HepG2 (cell line): ENCODE measurements around the gene TBC1D1. TPM values are rescaled to one million over a fixed set of nuclear protein-coding genes. Genes with fewer than 3 reads are reported as not detected.

Experiments
- DMAP1 ChIP-seq: IDR thresholded peaks from 2 replicates; pipeline ENCODE4 v1.6.1; 2016
- HNRNPH1 ChIP-seq: fragments of 200-400 bp; formaldehyde crosslinking; optimal IDR thresholded peaks from 2 replicates; pipeline ENCODE3; 2017; ENCODE audit warnings: mild to moderate bottlenecking, low read depth, low read length
- KAT7 ChIP-seq: IDR thresholded peaks from 2 replicates; pipeline ENCODE4 v1.6.1; 2018; ENCODE audit warnings: borderline replicate concordance, missing compliant biosample characterization
- SOX13 ChIP-seq, 3 experiments: fragments of 450-650 bp in 1 of 3; sonication (generic) in 1 of 3; formaldehyde crosslinking in 1 of 3; IDR thresholded peaks in 2 of 3; conservative IDR thresholded peaks in 1 of 3; 2 replicates each; pipeline versions ENCODE4 v1.5.0 to v1.6.1; 2016 to 2020; ENCODE audit warnings: antibody characterized with exemption in 1 of 3, mild to moderate bottlenecking in 1 of 3, missing compliant biosample characterization in 1 of 3, missing genetic modification reagents in 1 of 3, moderate library complexity in 1 of 3
- SP2 ChIP-seq: sonication (generic); formaldehyde crosslinking; IDR thresholded peaks from 2 replicates; pipeline ENCODE4 v1.5.1; 2020; ENCODE audit warnings: mild to moderate bottlenecking, missing genetic modification reagents
- SP5 ChIP-seq: IDR thresholded peaks from 2 replicates; pipeline ENCODE4 v1.6.1; 2016; ENCODE audit warnings: low read depth, borderline replicate concordance
- TMF1 ChIP-seq: sonication (generic); formaldehyde crosslinking; IDR thresholded peaks from 2 replicates; pipeline ENCODE4 v1.8.1; 2022; ENCODE audit warnings: low read depth, missing genetic modification reagents
- ZBTB20 ChIP-seq: sonication (generic); formaldehyde crosslinking; IDR thresholded peaks from 2 replicates; pipeline ENCODE4 v1.8.1; 2023; ENCODE audit warnings: missing genetic modification reagents, low read depth, mild to moderate bottlenecking, borderline replicate concordance
- ZFP36 ChIP-seq: fragments of 150-350 bp; IDR thresholded peaks from 2 replicates; pipeline ENCODE4 v1.6.1; 2018; ENCODE audit warnings: borderline replicate concordance, low read length, low read depth; ENCODE audit not compliant: partially characterized antibody
- ZNF232 ChIP-seq: sonication (generic); formaldehyde crosslinking; IDR thresholded peaks from 2 replicates; pipeline ENCODE4 v1.4.0; 2020; ENCODE audit warnings: missing genetic modification reagents, borderline replicate concordance
- ZNF3 ChIP-seq: IDR thresholded peaks from 2 replicates; pipeline ENCODE4 v1.7.0; 2017; ENCODE audit warnings: inconsistent platforms
- ZNF354B ChIP-seq: sonication (generic); formaldehyde crosslinking; IDR thresholded peaks from 2 replicates; pipeline ENCODE4 v1.8.0; 2022; ENCODE audit warnings: mild to moderate bottlenecking, missing genetic modification reagents
- ZNF446 ChIP-seq: sonication (generic); formaldehyde crosslinking; IDR thresholded peaks from 2 replicates; pipeline ENCODE4 v1.5.0; 2020; ENCODE audit warnings: mild to moderate bottlenecking, missing genetic modification reagents
- ZNF549 ChIP-seq: sonication (generic); formaldehyde crosslinking; IDR thresholded peaks from 2 replicates; pipeline ENCODE4 v1.5.0; 2020; ENCODE audit warnings: missing genetic modification reagents
- ZNF749 ChIP-seq: sonication (generic); formaldehyde crosslinking; IDR thresholded peaks from 2 replicates; pipeline ENCODE4 v1.8.0; 2022; ENCODE audit warnings: mild to moderate bottlenecking, missing genetic modification reagents, moderate library complexity, borderline replicate concordance
- ZNF75D ChIP-seq: sonication (generic); formaldehyde crosslinking; IDR thresholded peaks from 2 replicates; pipeline ENCODE4 v1.8.1; 2023; ENCODE audit warnings: missing genetic modification reagents, mild to moderate bottlenecking, borderline replicate concordance
- ZSCAN20 ChIP-seq: sonication (generic); formaldehyde crosslinking; IDR thresholded peaks from 2 replicates; pipeline ENCODE4 v1.4.0; 2020; ENCODE audit warnings: missing genetic modification reagents, mild to moderate bottlenecking, borderline replicate concordance
- ZSCAN9 ChIP-seq: IDR thresholded peaks from 2 replicates; pipeline ENCODE4 v1.6.1; 2016; ENCODE audit warnings: borderline replicate concordance
- polyA plus RNA-seq, 8 experiments: library from polyadenylated mRNA; depleted of rRNA in 3 of 8; stranded (reverse) in 7 of 8; unstranded in 1 of 8; fragments of >200 nt; fragmentation: Illumina TruSeq in 4 of 8; extraction: Trizol in 4 of 8; gene quantifications; 2 replicates each; pipeline versions ENCODE4 v1.2.1 to v1.2.3, GENCODE V29; 2011 to 2016; ENCODE audit warnings: low read depth in 4 of 8, missing spikeins in 1 of 8, mixed read lengths in 1 of 8; ENCODE audit not compliant: insufficient read depth in 1 of 8
- total RNA-seq, 5 experiments: library from RNA; depleted of rRNA; stranded (reverse); fragments of >200 nt; fragmentation: Illumina TruSeq; extraction: Trizol; gene quantifications; 2 replicates each; pipeline ENCODE4 v1.2.3, GENCODE V29; 2016; ENCODE audit warnings: low read depth in 1 of 5
- TF ChIP-seq, protein P1 (sequence below): sonication (generic); formaldehyde crosslinking; IDR thresholded peaks from 2 replicates; pipeline ENCODE4 v1.4.0; 2020; ENCODE audit warnings: missing genetic modification reagents
- TF ChIP-seq, protein P2 (sequence below): fragments of 450-650 bp; IDR thresholded peaks from 2 replicates; pipeline ENCODE4 v1.6.1; 2016
- TF ChIP-seq, protein P3 (sequence below): sonication (generic); formaldehyde crosslinking; IDR thresholded peaks from 2 replicates; pipeline ENCODE4 v1.9.0; 2022; ENCODE audit warnings: missing genetic modification reagents, mild to moderate bottlenecking, borderline replicate concordance
- TF ChIP-seq, protein P4 (sequence below): sonication (generic); formaldehyde crosslinking; IDR thresholded peaks from 2 replicates; pipeline ENCODE4 v1.5.0; 2020; ENCODE audit warnings: mild to moderate bottlenecking, missing genetic modification reagents, borderline replicate concordance

Gene TBC1D1
- total and polyA plus RNA-seq, 2 of the 13 experiments (the other 11 are each of a cell fraction or from before 2014, with no cell fraction given) = 37.3 to 62.8 TPM

DNA sequence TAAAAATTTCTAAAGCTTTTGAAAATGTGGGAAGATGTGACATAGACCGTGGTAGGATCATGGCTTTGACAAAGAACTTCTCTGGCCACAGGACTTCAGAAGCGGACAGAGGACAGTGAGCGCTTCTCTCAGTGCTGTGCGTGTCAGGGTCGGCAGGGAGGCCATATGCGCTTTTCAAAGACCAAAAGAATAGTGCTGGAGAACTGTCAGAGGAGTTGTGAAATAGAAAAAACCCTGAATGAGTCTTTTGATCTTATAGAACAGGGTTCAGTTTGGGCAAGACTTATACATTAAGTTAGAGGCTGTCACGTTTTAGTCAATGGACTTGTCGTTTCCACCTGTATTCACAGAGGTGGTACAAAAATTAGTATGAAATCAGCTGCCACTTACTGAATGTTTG is 146.7 kb downstream of the TBC1D1 start (continued):
- TF ChIP-seq ZSCAN20 (CRISPR knock-in tag) = no peak
- TF ChIP-seq SP5 = no peak
- TF ChIP-seq ZNF749 (CRISPR knock-in tag) = no peak
- TF ChIP-seq KAT7 (CRISPR knock-in tag) = no peak
- TF ChIP-seq ZFP36 = no peak
- no peak for TF ChIP-seq SP2 (CRISPR knock-in tag)
- peak; percentile 89; the same call in 1 of the 2 replicates for TF ChIP-seq ZBTB20 (CRISPR knock-in tag)
- TF ChIP-seq, protein P1, sequence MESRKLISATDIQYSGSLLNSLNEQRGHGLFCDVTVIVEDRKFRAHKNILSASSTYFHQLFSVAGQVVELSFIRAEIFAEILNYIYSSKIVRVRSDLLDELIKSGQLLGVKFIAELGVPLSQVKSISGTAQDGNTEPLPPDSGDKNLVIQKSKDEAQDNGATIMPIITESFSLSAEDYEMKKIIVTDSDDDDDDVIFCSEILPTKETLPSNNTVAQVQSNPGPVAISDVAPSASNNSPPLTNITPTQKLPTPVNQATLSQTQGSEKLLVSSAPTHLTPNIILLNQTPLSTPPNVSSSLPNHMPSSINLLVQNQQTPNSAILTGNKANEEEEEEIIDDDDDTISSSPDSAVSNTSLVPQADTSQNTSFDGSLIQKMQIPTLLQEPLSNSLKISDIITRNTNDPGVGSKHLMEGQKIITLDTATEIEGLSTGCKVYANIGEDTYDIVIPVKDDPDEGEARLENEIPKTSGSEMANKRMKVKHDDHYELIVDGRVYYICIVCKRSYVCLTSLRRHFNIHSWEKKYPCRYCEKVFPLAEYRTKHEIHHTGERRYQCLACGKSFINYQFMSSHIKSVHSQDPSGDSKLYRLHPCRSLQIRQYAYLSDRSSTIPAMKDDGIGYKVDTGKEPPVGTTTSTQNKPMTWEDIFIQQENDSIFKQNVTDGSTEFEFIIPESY (CRISPR knock-in tag) = peak; percentile 86
- no peak for TF ChIP-seq HNRNPH1
- TF ChIP-seq TMF1 (CRISPR knock-in tag) = no peak
- TF ChIP-seq ZNF354B (CRISPR knock-in tag) = no peak
- no peak for TF ChIP-seq ZNF232
- TF ChIP-seq ZNF75D (CRISPR knock-in tag) = no peak
- no peak for TF ChIP-seq ZNF549 (CRISPR knock-in tag)
- no peak for TF ChIP-seq ZNF446 (CRISPR knock-in tag)
- TF ChIP-seq, protein P2, sequence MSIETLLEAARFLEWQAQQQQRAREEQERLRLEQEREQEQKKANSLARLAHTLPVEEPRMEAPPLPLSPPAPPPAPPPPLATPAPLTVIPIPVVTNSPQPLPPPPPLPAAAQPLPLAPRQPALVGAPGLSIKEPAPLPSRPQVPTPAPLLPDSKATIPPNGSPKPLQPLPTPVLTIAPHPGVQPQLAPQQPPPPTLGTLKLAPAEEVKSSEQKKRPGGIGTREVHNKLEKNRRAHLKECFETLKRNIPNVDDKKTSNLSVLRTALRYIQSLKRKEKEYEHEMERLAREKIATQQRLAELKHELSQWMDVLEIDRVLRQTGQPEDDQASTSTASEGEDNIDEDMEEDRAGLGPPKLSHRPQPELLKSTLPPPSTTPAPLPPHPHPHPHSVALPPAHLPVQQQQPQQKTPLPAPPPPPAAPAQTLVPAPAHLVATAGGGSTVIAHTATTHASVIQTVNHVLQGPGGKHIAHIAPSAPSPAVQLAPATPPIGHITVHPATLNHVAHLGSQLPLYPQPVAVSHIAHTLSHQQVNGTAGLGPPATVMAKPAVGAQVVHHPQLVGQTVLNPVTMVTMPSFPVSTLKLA = 0 out of 2 replicates have a peak, but pooled peaks have one; percentile 6
- TF ChIP-seq ZNF3 (CRISPR knock-in tag) = no peak
- TF ChIP-seq, protein P3, sequence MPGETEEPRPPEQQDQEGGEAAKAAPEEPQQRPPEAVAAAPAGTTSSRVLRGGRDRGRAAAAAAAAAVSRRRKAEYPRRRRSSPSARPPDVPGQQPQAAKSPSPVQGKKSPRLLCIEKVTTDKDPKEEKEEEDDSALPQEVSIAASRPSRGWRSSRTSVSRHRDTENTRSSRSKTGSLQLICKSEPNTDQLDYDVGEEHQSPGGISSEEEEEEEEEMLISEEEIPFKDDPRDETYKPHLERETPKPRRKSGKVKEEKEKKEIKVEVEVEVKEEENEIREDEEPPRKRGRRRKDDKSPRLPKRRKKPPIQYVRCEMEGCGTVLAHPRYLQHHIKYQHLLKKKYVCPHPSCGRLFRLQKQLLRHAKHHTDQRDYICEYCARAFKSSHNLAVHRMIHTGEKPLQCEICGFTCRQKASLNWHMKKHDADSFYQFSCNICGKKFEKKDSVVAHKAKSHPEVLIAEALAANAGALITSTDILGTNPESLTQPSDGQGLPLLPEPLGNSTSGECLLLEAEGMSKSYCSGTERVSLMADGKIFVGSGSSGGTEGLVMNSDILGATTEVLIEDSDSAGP = no peak
- TF ChIP-seq, protein P4, sequence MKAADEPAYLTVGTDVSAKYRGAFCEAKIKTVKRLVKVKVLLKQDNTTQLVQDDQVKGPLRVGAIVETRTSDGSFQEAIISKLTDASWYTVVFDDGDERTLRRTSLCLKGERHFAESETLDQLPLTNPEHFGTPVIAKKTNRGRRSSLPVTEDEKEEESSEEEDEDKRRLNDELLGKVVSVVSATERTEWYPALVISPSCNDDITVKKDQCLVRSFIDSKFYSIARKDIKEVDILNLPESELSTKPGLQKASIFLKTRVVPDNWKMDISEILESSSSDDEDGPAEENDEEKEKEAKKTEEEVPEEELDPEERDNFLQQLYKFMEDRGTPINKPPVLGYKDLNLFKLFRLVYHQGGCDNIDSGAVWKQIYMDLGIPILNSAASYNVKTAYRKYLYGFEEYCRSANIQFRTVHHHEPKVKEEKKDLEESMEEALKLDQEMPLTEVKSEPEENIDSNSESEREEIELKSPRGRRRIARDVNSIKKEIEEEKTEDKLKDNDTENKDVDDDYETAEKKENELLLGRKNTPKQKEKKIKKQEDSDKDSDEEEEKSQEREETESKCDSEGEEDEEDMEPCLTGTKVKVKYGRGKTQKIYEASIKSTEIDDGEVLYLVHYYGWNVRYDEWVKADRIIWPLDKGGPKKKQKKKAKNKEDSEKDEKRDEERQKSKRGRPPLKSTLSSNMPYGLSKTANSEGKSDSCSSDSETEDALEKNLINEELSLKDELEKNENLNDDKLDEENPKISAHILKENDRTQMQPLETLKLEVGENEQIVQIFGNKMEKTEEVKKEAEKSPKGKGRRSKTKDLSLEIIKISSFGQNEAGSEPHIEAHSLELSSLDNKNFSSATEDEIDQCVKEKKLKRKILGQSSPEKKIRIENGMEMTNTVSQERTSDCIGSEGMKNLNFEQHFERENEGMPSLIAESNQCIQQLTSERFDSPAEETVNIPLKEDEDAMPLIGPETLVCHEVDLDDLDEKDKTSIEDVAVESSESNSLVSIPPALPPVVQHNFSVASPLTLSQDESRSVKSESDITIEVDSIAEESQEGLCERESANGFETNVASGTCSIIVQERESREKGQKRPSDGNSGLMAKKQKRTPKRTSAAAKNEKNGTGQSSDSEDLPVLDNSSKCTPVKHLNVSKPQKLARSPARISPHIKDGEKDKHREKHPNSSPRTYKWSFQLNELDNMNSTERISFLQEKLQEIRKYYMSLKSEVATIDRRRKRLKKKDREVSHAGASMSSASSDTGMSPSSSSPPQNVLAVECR (CRISPR knock-in tag) = no peak; the same call in 1 of the 2 replicates
- no peak for TF ChIP-seq SOX13 (IDR thresholded peaks at IDR 0.05)
- TF ChIP-seq SOX13 (CRISPR knock-in tag; conservative IDR thresholded peaks at IDR 0.05 in 1 of 2, IDR thresholded peaks at IDR 0.05 in 1 of 2) = peak in 1 of 2 experiments; percentile 18; a peak in 1 of 4 replicates
- TF ChIP-seq ZSCAN9 (CRISPR knock-in tag) = no peak
- peak; percentile 50; the same call in 1 of the 2 replicates for TF ChIP-seq DMAP1 (CRISPR knock-in tag)
